ENCODE data around the gene QPRT.
A peak's percentile ranks its signal among the peaks of the same experiment; 100 is the strongest.
"Not testable (repeated sequence)": the region's sequence is repeated elsewhere in the genome, so short reads cannot be mapped to it uniquely, and the experiment has no call there.

The QPRT gene

GRCh38 chr16:29663016-29663806, 15.8 kb upstream of the QPRT start, which contains the start of gene SPN:
SPN (plus strand) TSS chr16:29663247; CDS start chr16:29663729, 482 bp downstream.
- DNase-seq: peak; percentile 73

- no peak for DNase-seq
Observed at GRCh38 chr16:29663807-29664090, 15.2 kb upstream of the QPRT start.

- DNase-seq: peak; percentile 67
Observed at GRCh38 chr16:29664091-29664921, 14.7 kb upstream of the QPRT start.

DNA sequence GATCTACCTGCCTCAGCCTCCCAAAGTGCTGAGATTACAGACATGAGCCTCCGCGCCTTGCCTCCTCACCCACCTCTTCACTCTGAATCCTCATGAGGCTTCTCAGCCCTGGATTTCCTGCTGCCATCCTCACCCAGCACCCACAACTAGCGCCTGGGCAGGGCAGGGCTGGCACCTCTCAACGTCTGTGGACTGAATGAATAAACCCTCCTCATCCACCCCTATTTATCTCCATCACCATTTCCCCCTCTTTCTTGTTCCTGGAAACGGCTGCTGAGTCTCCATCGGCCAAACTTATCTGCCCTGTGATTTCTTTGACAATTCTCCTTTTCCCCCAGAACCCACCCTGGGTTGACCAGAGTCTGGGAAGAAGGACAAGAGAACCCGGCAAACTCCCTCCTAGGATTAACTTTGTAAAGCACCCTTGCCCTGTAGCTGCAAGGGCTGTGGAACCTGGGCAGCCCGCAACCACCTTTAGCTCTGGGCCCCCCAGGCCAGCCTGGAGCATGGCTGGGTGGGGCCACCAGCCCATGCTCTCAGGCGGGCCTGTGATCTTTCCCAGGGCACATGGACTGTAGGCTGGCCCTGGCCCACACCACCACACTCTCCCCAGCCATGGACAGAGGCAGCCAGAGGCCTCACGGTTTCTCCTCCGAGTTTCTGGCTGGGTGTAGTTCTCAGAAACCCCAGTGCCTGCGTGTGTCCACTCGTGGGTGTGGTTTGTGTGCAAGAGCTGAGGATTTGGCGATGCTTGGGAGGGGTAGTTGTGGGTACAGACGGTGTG, 13.5 kb upstream of the QPRT start:
- DNase-seq: peak; percentile 55

- DNase-seq: not testable (repeated sequence)
Observed at GRCh38 chr16:29667322-29667610, 11.7 kb upstream of the QPRT start.

GRCh38 chr16:29667755-29668154, 11.2 kb upstream of the QPRT start:
- no peak for DNase-seq

DNA sequence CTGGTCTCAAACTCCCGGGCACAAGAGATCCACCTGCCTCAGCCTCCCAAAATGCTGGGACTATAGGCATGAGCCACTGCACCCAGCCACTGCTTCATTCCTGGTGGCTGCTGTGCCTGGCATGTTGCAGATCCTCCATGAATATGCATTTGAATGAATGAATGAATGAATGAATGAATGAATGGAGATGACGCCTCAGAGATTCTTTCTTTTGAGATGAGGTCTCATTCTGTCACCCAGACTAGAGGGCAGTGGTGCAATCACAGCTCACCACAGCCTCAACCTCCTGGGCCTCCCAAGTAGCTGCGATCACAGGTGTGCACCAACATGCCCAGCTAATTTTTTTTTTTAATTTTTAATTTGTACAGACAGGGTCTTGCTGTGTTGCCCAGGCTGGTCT, 10.7 kb upstream of the QPRT start:
- no peak for DNase-seq

DNA sequence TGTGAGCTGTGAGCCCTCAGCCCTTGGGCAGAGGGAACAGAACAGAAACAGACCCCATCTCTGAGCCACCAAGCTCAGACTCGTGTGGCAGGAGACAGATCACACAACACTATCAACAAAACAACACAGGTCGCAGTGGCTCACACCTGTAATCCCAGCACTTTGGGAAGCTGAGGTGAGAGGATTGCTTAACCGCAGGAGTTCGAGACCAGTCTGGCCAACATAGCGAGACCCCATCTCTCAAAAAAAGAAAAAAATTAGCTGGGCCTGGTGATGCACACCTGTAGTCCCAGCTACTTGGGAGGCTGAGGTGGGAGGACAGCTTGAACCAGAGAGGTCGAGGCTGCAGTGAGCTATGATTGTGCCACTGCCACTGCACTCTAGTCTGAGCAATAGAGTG, 5.5 kb upstream of the QPRT start:
- no peak for DNase-seq

DNA sequence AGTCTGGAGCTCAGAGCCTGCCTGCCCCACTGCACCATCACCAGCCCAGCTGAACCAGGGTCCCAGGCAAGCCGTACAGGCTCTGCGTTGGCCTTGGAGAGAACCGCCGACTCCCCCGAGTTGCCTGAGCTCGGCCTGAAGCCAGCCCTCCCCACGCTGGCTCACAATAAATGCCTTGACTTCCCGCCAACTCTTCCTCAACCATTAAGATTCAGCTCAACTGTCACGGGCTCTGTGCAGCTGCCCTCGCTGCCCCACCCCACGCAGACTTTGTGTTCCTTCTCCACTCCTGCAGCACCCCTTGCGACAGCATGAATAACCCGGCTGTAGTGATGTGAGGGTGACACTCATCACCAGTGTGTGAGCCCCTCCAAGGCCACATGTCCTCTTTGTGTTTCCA, 4.8 kb upstream of the QPRT start:
- DNase-seq: no peak

- no peak for DNase-seq
Observed at GRCh38 chr16:29675811-29676643, 3.0 kb upstream of the QPRT start.

DNA sequence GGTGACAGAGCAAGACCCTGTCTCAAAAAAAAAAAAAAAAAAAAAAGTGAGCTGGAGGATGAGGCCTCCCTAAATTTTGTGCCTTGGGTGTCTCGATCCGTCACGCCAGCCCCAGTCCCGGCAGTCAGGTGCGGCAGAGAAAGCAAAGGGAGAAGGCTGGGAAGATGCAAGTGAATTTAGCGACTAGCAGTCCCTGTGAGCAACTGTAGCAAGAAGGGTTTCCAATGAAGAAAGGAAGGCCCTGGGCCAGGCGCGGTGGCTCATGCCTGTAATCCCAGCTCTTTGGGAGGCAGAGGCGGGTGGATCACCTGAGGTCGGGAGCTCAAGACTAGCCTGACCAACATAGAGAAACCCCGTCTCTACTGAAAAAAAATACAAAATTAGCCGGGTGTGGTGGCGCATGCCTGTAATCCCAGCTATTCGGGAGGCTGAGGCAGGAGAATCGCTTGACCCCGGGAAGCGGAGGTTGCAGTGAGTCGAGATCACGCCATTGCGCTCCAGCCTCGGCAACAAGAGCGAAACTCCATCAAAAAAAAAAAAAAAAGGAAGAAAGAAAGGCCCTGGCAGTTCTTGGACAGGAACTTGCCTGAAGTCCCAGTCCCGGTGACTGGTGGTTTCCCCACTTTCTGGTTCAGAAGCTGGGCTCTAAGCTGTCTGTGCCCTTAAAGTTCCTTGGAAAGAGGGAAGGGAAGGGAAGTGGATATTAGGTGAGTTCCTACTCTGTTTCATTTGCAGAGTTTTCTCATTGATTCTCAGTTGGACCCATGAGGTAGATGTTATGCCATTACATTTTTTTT, 1.8 kb upstream of the QPRT start:
- DNase-seq: no peak

DNA sequence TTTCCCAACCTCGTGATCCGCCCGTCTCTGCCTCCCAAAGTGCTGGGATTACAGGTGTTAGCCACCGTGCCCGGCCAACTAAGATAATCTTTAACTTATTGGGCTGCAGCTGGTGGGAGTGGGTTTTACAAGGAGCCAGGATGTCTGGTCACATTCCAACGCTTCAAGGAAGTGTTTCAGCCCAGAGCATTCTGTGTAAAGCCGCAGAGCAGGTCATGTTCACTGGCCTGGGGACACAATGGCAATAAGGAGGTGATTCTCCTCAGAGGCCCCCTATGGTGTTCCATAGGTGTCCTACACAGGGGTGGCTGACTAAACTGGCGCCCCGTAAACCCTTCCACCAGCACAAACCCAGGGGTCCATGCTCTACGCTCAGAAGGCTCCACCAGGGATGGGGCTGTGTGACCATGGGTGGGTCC, 1.2 kb downstream of the QPRT start:
- DNase-seq: no peak

DNA sequence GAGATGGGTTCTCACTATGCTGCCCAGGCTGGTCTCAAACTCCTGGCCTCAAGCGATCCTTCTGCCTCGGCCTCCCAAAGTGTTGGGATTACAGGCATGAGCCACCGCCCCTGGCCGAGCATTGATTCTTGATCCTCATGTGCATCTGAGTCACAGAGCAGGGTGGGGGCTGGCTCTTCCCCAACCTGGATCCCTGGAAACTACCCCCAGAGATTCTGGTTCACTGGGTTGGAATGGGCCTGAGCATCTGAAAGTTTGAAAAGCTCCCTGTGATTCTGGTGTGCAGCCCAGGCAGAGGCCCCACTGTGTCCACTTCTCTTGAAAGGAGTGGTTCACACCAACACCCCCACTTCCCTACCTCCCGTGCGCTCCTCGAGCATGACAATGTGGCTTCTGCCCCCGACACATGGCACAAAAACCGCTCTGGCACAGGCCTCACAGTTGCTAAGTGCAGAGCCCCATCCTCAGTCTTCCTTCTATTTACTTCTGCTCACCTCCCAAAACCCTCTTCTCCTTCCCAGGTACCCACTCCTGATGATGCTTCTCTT, 4.6 kb downstream of the QPRT start:
- no peak for DNase-seq

GRCh38 chr16:29684679-29685078, 5.7 kb downstream of the QPRT start:
- no peak for DNase-seq

DNA sequence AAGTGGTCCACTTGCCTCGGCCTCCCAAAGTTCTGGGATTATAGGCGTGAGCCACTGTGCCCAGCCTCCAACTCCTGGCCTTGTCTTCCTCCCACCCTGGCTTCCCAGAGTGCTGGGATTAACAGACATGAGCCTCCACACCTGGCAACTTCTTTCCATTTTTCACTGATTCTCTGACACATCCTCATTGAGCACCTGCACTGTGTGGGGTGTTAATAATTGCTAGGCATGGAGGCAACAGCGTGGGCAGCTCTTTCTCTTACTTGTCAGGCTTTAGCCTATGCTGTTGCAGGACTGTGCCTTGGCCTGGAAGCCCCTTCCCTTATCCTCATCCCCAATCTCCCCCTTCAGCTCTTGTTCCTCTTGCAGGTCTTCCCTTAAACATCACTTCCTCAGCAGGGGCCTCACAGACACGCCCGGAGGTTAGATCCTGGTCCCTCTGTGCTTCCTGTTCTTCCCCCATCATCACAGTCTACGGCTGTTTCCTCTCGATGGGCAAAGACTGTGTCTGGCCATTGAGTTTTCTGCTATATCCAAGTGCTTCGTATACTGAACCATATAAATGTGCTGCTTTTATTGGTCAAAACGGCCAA, 7.9 kb downstream of the QPRT start:
- no peak for DNase-seq

DNA sequence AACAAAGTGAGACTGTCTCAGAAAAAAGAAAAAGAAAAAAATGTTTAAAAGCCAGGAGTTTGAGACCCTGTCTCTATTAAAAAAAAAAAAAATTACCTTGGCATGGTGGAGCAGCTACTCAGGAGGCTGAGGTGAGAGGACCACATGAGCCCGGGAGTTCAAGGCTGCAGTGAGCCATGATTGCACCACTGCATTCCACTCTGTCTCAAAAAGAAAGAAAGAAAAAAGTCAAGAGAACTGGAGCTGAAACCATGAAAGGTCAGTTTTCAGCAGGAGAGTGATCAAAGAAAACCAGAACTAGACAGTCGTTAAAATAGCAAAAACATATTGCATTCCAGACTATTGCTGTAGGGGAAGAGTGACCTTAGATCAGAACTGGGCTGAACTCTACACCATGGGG, 8.8 kb downstream of the QPRT start:
- DNase-seq: no peak

GRCh38 chr16:29688172-29688571, 9.2 kb downstream of the QPRT start:
- no peak for DNase-seq

DNA sequence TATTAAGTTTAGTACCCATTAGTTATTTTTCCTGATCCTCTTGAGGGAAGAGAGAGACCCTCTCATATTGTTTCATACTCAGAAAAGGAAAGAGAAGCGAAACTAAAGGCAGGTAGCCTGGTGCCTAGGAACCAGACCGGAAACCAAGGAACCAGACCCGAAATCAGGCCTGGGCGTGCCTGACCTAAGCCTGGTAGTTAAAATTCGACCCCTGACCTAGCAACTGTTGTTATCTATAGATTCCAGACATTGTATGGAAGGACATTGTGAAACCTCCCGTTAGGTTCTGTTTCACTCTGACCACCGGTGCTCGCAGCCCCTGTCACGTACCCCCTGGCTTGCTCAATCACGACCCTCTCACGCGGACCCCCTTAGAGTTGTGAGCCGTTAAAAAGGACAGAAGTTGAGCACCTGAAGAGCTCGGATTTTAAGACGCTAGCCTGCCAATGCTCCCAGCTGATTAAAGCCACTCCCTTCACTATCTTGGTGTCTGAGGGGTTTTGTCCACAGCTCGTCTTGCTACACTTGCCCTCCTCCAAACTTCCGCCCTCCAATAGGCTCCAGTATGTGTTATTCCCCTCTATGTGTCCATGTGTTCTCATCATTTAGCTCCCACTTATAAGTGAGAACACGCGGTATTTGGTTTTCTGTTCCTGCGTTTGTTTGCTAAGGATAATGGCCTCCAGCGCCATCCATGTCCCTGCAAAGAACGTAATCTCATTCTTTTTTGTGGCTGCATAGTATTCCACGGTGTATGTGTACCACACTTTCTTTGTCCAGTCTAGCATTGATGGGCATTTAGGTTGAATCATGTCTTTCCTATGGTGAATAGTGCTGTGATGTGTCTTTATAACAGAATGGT, 10.7 kb downstream of the QPRT start:
- not testable (repeated sequence) for DNase-seq

DNA sequence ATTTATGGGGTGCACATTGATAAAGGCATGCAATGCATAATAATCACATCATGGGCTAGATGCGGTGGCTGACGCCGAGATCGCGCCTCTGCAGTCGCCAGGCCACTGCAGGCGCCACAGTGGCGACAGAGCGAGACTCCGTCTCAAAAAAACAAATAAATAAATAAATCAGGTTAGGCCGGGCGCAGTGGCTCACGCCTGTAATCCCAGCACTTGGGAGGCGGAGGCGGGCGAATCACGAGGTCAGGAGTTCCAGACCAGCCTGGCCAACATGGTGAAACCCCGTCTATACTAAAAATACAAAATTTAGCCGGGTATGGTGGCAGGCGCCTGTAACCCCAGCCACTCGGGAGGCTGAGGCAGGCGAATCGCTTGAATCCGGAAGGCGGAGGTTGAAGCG, 13.6 kb downstream of the QPRT start:
- not testable (repeated sequence) for DNase-seq

Data from stimulated activated CD8-positive, alpha-beta memory T cell treated with anti-CD3 and anti-CD28 coated beads, Interleukin-4, amount 100 ng/mL, for 48 hours (primary cell).